RPMI7951 (cell line): Measurements from ENCODE around the gene CIB4. TPM values are rescaled to one million over a fixed set of nuclear protein-coding genes. Genes with fewer than 3 reads are reported as not detected.

Source experiments
- DNase-seq: peaks from one replicate; pipeline ENCODE4 v3.0.0-alpha.2; 2012; ENCODE audit warnings: low read depth
- total RNA-seq: library from RNA; depleted of rRNA; stranded (reverse); fragments of >200 nt; shearing (Covaris generic); gene quantifications from 2 replicates; pipeline ENCODE4 v1.2.3, GENCODE V29; 2014

Gene CIB4
- total RNA-seq, 1 experiment from 2014 or later: not detected

DNA sequence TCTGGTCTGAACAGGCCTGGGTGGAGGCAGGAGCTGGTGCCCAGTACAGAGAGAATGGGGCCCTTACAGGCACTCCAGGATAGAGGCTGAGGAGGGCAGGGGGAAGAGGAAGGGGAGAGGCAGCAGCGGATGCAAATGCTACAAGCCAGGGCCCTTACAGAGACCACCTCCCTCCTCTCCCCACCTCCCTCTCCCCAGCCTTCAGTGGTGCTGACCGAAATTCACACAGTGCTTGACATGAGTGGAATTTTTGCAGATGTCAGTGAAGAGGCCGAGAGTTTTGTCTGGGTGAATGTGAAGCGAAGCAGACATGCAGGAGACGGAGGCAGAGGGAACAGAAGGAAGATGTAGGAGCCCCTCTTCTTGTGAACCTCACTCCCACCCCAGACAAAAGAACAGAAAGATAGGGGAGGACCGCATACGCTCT lies 31.9 kb downstream of the CIB4 start:
- DNase-seq: no peak

DNA sequence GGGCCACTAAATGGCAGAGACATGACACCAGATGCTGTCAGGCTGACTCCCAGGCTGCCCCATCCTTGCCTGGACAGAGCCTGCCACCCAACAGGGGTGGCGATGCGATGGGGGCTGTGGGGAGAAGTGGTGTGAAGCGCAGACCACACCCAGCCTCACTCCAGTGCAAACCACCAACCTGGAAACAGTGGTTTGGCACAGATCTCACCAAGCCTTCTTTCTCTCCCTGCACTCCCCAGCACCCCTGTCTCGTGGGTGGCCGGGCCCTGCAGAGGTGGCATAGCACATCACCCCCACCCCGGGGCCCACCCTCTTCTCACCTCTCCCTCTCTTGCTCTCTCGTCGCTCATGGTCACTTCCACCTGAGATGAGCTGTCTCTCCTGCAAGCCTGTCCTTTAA lies 32.6 kb downstream of the CIB4 start:
- no peak for DNase-seq

DNA sequence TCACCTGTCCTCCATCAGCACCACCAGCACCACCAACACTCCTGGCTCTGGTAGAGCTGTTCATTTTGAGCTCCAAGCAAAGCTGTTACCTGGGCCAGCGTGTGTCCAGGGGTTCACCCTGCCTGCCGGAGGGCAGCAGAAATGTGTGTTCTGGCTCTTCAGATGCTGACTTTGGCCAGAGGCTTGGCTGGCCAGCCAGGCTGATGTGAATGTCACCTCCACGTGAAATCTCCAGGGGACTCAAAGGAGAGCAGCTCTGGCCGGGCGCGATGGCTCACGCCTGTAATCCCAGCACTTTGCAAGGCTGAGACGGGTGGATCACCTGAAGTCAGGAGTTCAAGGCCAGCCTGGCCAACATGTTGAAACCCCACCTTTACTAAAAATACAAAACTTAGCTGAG lies 33.5 kb downstream of the CIB4 start:
- DNase-seq: no peak

- no peak for DNase-seq
These were observed 34.3 kb downstream of the CIB4 start for GRCh38 chr2:26606847-26607190.

GRCh38 chr2:26605999-26606846 lies 34.9 kb downstream of the CIB4 start:
- peak; percentile 62 for DNase-seq

DNA sequence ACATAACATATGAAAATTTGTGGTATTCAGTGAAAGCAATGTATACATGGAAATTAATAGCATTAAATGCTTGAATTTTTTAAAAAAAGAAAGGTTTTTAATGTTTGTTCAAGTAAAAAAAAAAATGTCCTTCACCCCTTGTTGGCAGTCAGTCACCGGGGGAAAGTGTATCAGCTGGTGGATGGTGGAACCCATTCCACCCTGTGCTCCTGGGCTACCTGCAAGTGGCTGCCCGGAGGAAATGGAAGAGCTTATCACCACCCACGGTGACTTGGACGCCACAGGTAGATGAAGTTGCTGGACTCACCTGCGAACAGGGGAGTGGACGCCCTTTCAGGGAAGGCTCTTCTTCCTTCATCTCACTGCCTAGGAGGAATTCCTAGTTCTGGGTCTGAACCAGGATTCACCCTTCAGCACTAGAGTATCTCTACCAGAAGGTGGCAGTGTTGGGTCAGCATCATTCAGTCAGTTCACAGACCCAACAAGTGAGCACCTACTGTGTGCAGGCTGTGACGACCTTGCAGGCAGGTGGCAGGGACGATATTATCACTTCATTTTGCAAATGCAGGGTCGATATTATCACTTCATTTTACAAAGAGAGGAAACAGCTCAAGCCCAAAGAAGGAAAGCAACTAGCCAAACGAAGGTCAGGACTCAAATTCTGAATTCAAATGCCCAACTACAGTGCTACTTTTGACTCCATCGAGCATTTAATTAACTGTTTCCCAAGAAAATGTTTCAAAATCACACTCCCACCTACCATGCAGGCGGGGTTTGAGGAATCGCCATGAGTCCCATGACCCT lies 35.8 kb downstream of the CIB4 start:
- peak; percentile 64 for DNase-seq

- no peak for DNase-seq
These were observed 38.6 kb downstream of the CIB4 start for GRCh38 chr2:26602575-26602974.

- no peak for DNase-seq
These were observed 41.8 kb downstream of the CIB4 start for GRCh38 chr2:26599387-26599786.

DNA sequence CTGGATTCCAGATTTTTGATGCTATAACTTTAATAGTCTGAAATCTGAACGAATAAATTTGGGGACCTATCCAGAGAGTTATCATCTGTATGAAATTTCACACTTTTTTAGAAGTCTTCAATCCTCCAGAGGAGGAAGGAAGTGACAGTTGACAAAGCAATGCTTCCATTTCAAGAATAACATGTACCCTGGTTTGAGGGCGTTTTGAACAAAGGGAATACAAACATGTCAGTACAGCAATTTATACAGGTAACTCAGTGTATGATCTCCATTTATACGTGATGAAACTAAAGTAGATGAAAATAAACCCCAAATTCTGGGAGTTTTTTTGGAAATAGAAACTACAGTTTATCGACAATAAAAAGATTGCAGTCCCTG lies 42.2 kb downstream of the CIB4 start:
- DNase-seq: no peak

DNA sequence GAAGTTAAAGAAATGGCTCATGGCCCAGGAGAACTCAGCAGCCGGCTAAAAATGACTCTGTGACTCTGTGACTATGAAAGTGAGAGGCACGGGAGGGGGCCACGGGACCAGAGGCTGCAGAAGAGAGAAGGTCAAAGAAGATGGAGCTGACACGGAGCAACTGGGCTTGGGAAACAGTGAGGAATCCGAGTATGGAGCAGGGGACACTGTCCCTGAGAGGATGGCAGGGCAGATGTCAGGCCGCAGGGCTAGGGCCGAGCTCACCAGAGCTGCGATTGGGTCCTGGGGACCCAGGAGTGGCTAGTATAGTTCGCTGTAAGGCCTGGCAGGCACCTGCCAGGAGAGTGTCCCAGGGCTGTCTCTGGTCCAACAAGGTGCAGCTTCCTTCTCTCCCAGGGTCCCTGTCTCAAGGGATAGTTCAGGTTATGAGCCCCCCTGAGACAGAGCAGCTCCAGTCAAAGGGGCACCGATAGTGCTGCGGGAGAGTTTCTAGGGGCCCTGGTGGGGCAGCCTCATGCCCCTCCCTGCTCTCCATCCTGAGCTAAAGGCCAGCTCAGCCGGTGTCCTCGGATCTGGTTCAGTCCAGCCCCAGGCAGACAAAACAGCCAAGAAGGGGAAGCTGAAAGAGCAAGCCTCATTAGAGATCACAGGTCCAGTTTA lies 42.7 kb downstream of the CIB4 start:
- DNase-seq: no peak

- no peak for DNase-seq
These were observed 44.0 kb downstream of the CIB4 start for GRCh38 chr2:26597197-26597596.

GRCh38 chr2:26595146-26595545 lies 46.0 kb downstream of the CIB4 start:
- DNase-seq: no peak

GRCh38 chr2:26591619-26592505 lies 49.3 kb downstream of the CIB4 start:
- no peak for DNase-seq

DNA sequence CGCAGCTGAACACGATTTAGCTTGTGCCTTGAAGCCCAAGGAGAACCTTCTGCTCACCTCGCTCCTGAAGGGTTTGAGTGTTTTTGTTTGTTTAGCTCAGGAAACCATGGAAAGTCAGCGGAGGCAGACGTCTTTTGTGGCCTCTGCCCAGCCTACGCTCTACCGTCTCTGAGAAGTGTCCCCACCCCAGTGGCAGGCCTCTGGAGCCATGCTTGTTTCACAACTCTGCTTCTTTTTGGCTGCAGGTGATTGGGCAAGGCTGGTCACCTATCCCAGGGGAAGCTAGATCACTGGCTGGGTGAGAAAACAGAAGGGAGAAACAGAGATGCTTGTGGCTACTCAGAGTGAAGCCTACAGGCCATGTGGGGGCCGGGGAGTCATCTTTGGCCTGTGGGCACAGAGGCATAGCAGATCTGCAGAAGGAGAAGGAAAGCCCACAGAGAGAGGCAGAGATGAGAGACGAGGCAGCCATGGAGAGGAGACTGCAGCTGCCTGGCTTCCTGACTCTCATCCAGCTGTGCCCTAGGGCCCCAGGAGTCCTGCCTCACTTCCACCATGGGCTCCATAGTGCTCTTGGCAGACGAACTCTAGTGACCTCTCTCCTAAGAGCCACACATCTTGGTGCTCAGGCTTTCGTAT lies 50.1 kb downstream of the CIB4 start:
- DNase-seq: no peak

- DNase-seq: no peak
These were observed 50.7 kb downstream of the CIB4 start for GRCh38 chr2:26590508-26590907.

- DNase-seq: no peak
These were observed 52.6 kb downstream of the CIB4 start for GRCh38 chr2:26588576-26588975.

GRCh38 chr2:26587994-26588393 lies 53.2 kb downstream of the CIB4 start:
- DNase-seq: no peak

DNA sequence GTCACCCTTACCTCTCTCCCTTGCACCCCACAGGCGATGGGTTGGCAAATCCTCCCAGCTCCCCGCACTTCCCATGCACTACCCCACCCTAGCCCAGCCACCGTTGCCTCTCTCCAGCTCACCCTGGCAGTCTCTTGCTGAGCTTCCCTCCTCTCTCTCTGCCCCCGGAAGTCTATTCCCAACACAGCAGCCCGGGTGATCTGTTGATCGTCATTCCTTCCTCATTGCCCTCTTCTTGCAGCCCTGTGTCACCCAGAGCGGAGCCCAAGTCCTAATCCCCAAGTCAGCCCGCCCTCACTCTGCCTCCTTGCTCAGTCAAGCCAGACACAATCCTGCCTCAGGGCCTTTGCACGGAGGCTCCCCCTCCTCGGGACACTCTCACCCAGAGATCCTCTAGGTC lies 55.2 kb downstream of the CIB4 start:
- DNase-seq: no peak

GRCh38 chr2:26585100-26585499 lies 56.1 kb downstream of the CIB4 start:
- DNase-seq: no peak

- DNase-seq: no peak
These were observed 56.5 kb downstream of the CIB4 start for GRCh38 chr2:26584656-26585055.

GRCh38 chr2:26584191-26584590 lies 57.0 kb downstream of the CIB4 start:
- DNase-seq: no peak
